HepG2 (cell line): ENCODE measurements around the gene RNPEPL1. TPM values are rescaled to one million over a fixed set of nuclear protein-coding genes. Genes with fewer than 3 reads are reported as not detected.

Source experiments
- ATAC-seq: fragments of 200-7000 bp; cut with Tn5 transposase; 3 replicates; pipeline ENCODE4 v1.9.1; 2020; ENCODE audit warnings: mild to moderate bottlenecking, moderate library complexity
- BruUV-seq: library from RNA; stranded (reverse); fragments of 400-500 nt; replicated peaks from 2 replicates; lab custom pipeline; 2021; lab: Mats Ljungman, UMichigan
- CTCF ChIA-PET: fragments of 300-600 bp; formaldehyde crosslinking; extraction: SDS; loops from one replicate; lab custom pipeline; 2021; ENCODE audit warnings: low total read pairs, inconsistent platforms, low intra/inter-chr PET ratio; lab: Yijun Ruan, JAX
- POLR2A ChIA-PET: fragments of 350-600 bp; sonication (Branson Sonifier 250); formaldehyde crosslinking; loops from one replicate; lab custom pipeline; 2020; ENCODE audit warnings: antibody characterized with exemption, inconsistent platforms; lab: Yijun Ruan, JAX
- DNase-seq: peaks from one replicate; pipeline ENCODE4 v3.0.0-alpha.2; 2015; ENCODE audit warnings: low spot score
- FAIRE-seq: peaks from 3 replicates; lab custom pipeline; 2011; peaks lifted over from hg19 to GRCh38; lab: Jason Lieb, UNC
- H2AFZ ChIP-seq: one replicate; pipeline ENCODE4 v1.6.1; 2011; ENCODE audit warnings: low read length, inconsistent platforms
- H3K27ac ChIP-seq: fragments of 300-600 bp; 3 replicates; pipeline ENCODE4 v1.8.0; 2011; ENCODE audit warnings: mixed run types, mild to moderate bottlenecking, mixed read lengths, low read length, inconsistent platforms; ENCODE audit not compliant: insufficient read depth; ENCODE audit errors: extremely low read length
- H3K27me3 ChIP-seq, 2 experiments: fragments of 200-600 bp in 1 of 2; 2 replicates in 1 of 2; 3 replicates in 1 of 2; pipeline versions ENCODE4 v1.6.0 to v1.8.0; 2011; ENCODE audit warnings: low read length in 2 of 2, mild to moderate bottlenecking in 2 of 2, moderate library complexity in 2 of 2, inconsistent platforms in 1 of 2; ENCODE audit not compliant: insufficient read depth in 2 of 2, control insufficient read depth in 1 of 2
- H3K36me3 ChIP-seq, 2 experiments: fragments of 200-600 bp in 1 of 2; replicated peaks in 1 of 2; 2 replicates in 1 of 2; 3 replicates in 1 of 2; pipeline versions ENCODE4 v1.5.1 to v1.8.0; 2011; ENCODE audit warnings: low read length in 2 of 2, inconsistent platforms in 1 of 2; ENCODE audit not compliant: insufficient read depth in 2 of 2, control insufficient read depth in 1 of 2
- H3K4me1 ChIP-seq: 2 replicates; pipeline ENCODE4 v1.5.1; 2012; ENCODE audit warnings: low read length, inconsistent platforms; ENCODE audit not compliant: insufficient read depth
- H3K4me2 ChIP-seq: 2 replicates; pipeline ENCODE4 v1.6.0; 2011; ENCODE audit warnings: low read depth, low read length, inconsistent platforms
- H3K4me3 ChIP-seq, 3 experiments: fragments of 200-600 bp in 1 of 3; sonication (generic), shearing (Covaris generic) in 1 of 3; replicated peaks in 1 of 3; 2 replicates each; pipeline ENCODE4 v1.5.1; 2011 to 2016; ENCODE audit warnings: low read length in 3 of 3, inconsistent platforms in 2 of 3, low read depth in 2 of 3, mild to moderate bottlenecking in 2 of 3, control low read depth in 1 of 3, mixed read lengths in 1 of 3; ENCODE audit not compliant: insufficient read depth in 1 of 3
- H3K79me2 ChIP-seq: one replicate; pipeline ENCODE4 v1.6.1; 2011; ENCODE audit warnings: low read length, inconsistent platforms; ENCODE audit not compliant: insufficient read depth
- H3K9ac ChIP-seq: 2 replicates; pipeline ENCODE4 v1.6.0; 2011; ENCODE audit warnings: mild to moderate bottlenecking, low read depth, low read length, inconsistent platforms; ENCODE audit not compliant: insufficient read depth
- H3K9me3 ChIP-seq: 2 replicates; pipeline ENCODE4 v1.5.1; 2012; ENCODE audit warnings: mild to moderate bottlenecking, low read length
- H4K20me1 ChIP-seq: 2 replicates; pipeline ENCODE4 v1.6.0; 2011; ENCODE audit warnings: inconsistent platforms, mild to moderate bottlenecking, low read length, moderate library complexity; ENCODE audit not compliant: insufficient read depth
- CSRNP1 ChIP-seq: sonication (generic); formaldehyde crosslinking; IDR thresholded peaks from 2 replicates; pipeline ENCODE4 v1.8.1; 2023; ENCODE audit warnings: mild to moderate bottlenecking, missing genetic modification reagents
- GTF3A ChIP-seq: sonication (generic); formaldehyde crosslinking; conservative IDR thresholded peaks from 2 replicates; pipeline ENCODE4 v1.4.0; 2020; ENCODE audit warnings: mild to moderate bottlenecking, missing genetic modification reagents
- HIVEP1 ChIP-seq: sonication (generic); formaldehyde crosslinking; IDR thresholded peaks from 2 replicates; pipeline ENCODE4 v1.4.0; 2020; ENCODE audit warnings: mild to moderate bottlenecking, missing genetic modification reagents
- HNRNPLL ChIP-seq: fragments of 200-400 bp; formaldehyde crosslinking; IDR thresholded peaks from 2 replicates; pipeline ENCODE4 v1.6.1; 2017; ENCODE audit warnings: mild to moderate bottlenecking, low read depth, low read length; ENCODE audit not compliant: poor library complexity, severe bottlenecking
- HOXA3 ChIP-seq: sonication (generic); formaldehyde crosslinking; IDR thresholded peaks from 2 replicates; pipeline ENCODE4 v1.5.0; 2020; ENCODE audit warnings: missing genetic modification reagents
- MAZ ChIP-seq, 2 experiments: sonication (generic) in 1 of 2; formaldehyde crosslinking in 1 of 2; IDR thresholded peaks; 2 replicates each; pipeline versions ENCODE4 v1.5.0 to v1.6.1; 2012 to 2020; ENCODE audit warnings: low read depth in 2 of 2, mild to moderate bottlenecking in 2 of 2, borderline replicate concordance in 1 of 2, improper control_type of control experiment in 1 of 2, low read length in 1 of 2, missing genetic modification reagents in 1 of 2, moderate library complexity in 1 of 2
- MIXL1 ChIP-seq: IDR thresholded peaks from 2 replicates; pipeline ENCODE4 v1.6.1; 2016
- MXD4 ChIP-seq: IDR thresholded peaks from 2 replicates; pipeline ENCODE4 v1.6.1; 2016; ENCODE audit warnings: mild to moderate bottlenecking, missing biosample characterization, missing genetic modification reagents
- NFIB ChIP-seq: sonication (generic); formaldehyde crosslinking; IDR thresholded peaks from 2 replicates; pipeline ENCODE4 v1.9.0; 2021; ENCODE audit warnings: missing genetic modification reagents, mild to moderate bottlenecking, borderline replicate concordance
- PATZ1 ChIP-seq: sonication (generic); formaldehyde crosslinking; IDR thresholded peaks from 2 replicates; pipeline ENCODE4 v1.4.0; 2020; ENCODE audit warnings: missing genetic modification reagents
- RFX5 ChIP-seq: IDR thresholded peaks from 2 replicates; pipeline ENCODE4 v1.6.1; 2011; ENCODE audit warnings: low read depth, low read length, improper control_type of control experiment
- SKI ChIP-seq: fragments of 450-650 bp; IDR thresholded peaks from one replicate; pipeline ENCODE4 v1.6.1; 2018; ENCODE audit warnings: mild to moderate bottlenecking; ENCODE audit not compliant: partially characterized antibody
- TCF7 ChIP-seq: sonication (generic); IDR thresholded peaks from 2 replicates; pipeline ENCODE4 v1.6.1; 2016; ENCODE audit warnings: antibody characterized with exemption, low read depth
- ZFP36L2 ChIP-seq: sonication (generic); formaldehyde crosslinking; IDR thresholded peaks from 2 replicates; pipeline ENCODE4 v1.4.0; 2020; ENCODE audit warnings: missing genetic modification reagents
- ZFP41 ChIP-seq: sonication (generic); formaldehyde crosslinking; IDR thresholded peaks from 2 replicates; pipeline ENCODE4 v1.4.0; 2020; ENCODE audit warnings: mild to moderate bottlenecking, missing genetic modification reagents, borderline replicate concordance
- ZKSCAN8 ChIP-seq: IDR thresholded peaks from 2 replicates; pipeline ENCODE4 v1.6.1; 2016; ENCODE audit warnings: borderline replicate concordance, missing genetic modification reagents, missing compliant biosample characterization
- ZNF235 ChIP-seq: sonication (generic); formaldehyde crosslinking; IDR thresholded peaks from 2 replicates; pipeline ENCODE4 v1.8.1; 2023; ENCODE audit warnings: mild to moderate bottlenecking, missing genetic modification reagents, borderline replicate concordance
- WGBS: methylation state at CpG from one replicate; pipeline ENCODE4 v1.1.6; 2017; ENCODE audit warnings: low lambda C conversion rate; 5-methylcytosine and 5-hydroxymethylcytosine counted together
- in situ Hi-C: cut with HindIII; loops from 2 replicates; pipeline ENCODE4 v1.10.0; 2017; ENCODE audit warnings: low pct_unique_long_range_greater_than_20kb; ENCODE audit not compliant: extremely low pct_ligation_motif_present
- intact Hi-C: fragments of 100-400 bp; cut with micrococcal nuclease; formaldehyde crosslinking; loops from one replicate; pipeline ENCODE4 v1.10.0; 2022; ENCODE audit not compliant: unreplicated experiment
- polyA plus RNA-seq, 8 experiments: library from polyadenylated mRNA; depleted of rRNA in 3 of 8; stranded (reverse) in 7 of 8; unstranded in 1 of 8; fragments of >200 nt; fragmentation: Illumina TruSeq in 4 of 8; extraction: Trizol in 4 of 8; gene quantifications; 2 replicates each; pipeline versions ENCODE4 v1.2.1 to v1.2.3, GENCODE V29; 2011 to 2016; ENCODE audit warnings: low read depth in 4 of 8, missing spikeins in 1 of 8, mixed read lengths in 1 of 8; ENCODE audit not compliant: insufficient read depth in 1 of 8
- total RNA-seq, 5 experiments: library from RNA; depleted of rRNA; stranded (reverse); fragments of >200 nt; fragmentation: Illumina TruSeq; extraction: Trizol; gene quantifications; 2 replicates each; pipeline ENCODE4 v1.2.3, GENCODE V29; 2016; ENCODE audit warnings: low read depth in 1 of 5
- TF ChIP-seq, protein P1 (sequence below): sonication (generic); formaldehyde crosslinking; IDR thresholded peaks from 2 replicates; pipeline ENCODE4 v1.4.0; 2020; ENCODE audit warnings: mild to moderate bottlenecking, missing genetic modification reagents

The RNPEPL1 gene
- total and polyA plus RNA-seq, 2 of the 13 experiments (the other 11 are each of a cell fraction or from before 2014, with no cell fraction given): 13.0 to 18.0 TPM

GRCh38 chr2:240615396-240615795 lies 47.1 kb downstream of the RNPEPL1 start:
- Histone ChIP-seq H3K4me1 (peaks cover 16% of the 10 kb centered on the region), H4K20me1 (peaks cover 3% of the 10 kb centered on the region; the same call in 1 of the 2 replicates), H3K27ac (no peak overlapping the region), H3K4me3 (no peak overlapping the region), H3K79me2 (peaks cover 19% of the 10 kb centered on the region), H3K4me2 (no peak overlapping the region), H3K36me3 (peaks cover 26 to 70% of the 10 kb centered on the region in 2 experiments), H3K9ac (no peak overlapping the region), H3K9me3 (peaks cover 22% of the 10 kb centered on the region), H3K27me3 (no peaks in the 10 kb centered on the region; a peak in 1 of 5 replicates), H2AFZ (no peak overlapping the region)
- ChIA-PET POLR2A (no interaction called here), CTCF (no interaction called here)
- no peak for FAIRE-seq
- WGBS: 75% methylated on average over 2 of the region's 2 CpGs
- in situ Hi-C loops (no loop called here), intact Hi-C loops (no loop called here)
- no peak for ATAC-seq
- DNase-seq: no peak
- TF ChIP-seq HNRNPLL (no peak), GTF3A (CRISPR knock-in tag) (no peak), TCF7 (no peak), ZKSCAN8 (CRISPR knock-in tag) (no peak), RFX5 (no peak), PATZ1 (CRISPR knock-in tag) (no peak), ZNF235 (no peak), CSRNP1 (CRISPR knock-in tag) (no peak), SKI (no peak), HIVEP1 (CRISPR knock-in tag) (no peak), MXD4 (CRISPR knock-in tag) (no peak), ZFP36L2 (no peak), MIXL1 (CRISPR knock-in tag) (no peak), ZFP41 (CRISPR knock-in tag) (no peak), MAZ (IDR thresholded peaks at IDR 0.05; ENCODE audit: borderline replicate concordance, low read depth, low read length) (no peak), MAZ (CRISPR knock-in tag; IDR thresholded peaks at IDR 0.05; ENCODE audit: low read depth) (no peak), HOXA3 (CRISPR knock-in tag) (no peak), NFIB (CRISPR knock-in tag) (no peak)
- TF ChIP-seq, protein P1, sequence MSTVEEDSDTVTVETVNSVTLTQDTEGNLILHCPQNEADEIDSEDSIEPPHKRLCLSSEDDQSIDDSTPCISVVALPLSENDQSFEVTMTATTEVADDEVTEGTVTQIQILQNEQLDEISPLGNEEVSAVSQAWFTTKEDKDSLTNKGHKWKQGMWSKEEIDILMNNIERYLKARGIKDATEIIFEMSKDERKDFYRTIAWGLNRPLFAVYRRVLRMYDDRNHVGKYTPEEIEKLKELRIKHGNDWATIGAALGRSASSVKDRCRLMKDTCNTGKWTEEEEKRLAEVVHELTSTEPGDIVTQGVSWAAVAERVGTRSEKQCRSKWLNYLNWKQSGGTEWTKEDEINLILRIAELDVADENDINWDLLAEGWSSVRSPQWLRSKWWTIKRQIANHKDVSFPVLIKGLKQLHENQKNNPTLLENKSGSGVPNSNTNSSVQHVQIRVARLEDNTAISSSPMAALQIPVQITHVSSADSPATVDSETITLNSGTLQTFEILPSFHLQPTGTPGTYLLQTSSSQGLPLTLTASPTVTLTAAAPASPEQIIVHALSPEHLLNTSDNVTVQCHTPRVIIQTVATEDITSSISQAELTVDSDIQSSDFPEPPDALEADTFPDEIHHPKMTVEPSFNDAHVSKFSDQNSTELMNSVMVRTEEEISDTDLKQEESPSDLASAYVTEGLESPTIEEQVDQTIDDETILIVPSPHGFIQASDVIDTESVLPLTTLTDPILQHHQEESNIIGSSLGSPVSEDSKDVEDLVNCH (CRISPR knock-in tag): no peak
- BruUV-seq: no TSS peak
